A549 (cell line): Measurements from ENCODE around the gene FBXO10. TPM values are rescaled to one million over a fixed set of nuclear protein-coding genes. Genes with fewer than 3 reads are reported as not detected.

ENCODE experiments used
- ATAC-seq, 2 experiments: fragments of 200-7000 bp in 1 of 2; fragments of >200 bp in 1 of 2; cut with Nextera tagmentation in 1 of 2; cut with Tn5 transposase in 1 of 2; 3 replicates each; pipeline versions ENCODE4 v1.8.0 to v1.9.1; 2018 to 2020; ENCODE audit warnings: mild to moderate bottlenecking in 1 of 2, moderate library complexity in 1 of 2
- CTCF ChIA-PET: fragments of 300-600 bp; sonication (Branson Sonifier 250); formaldehyde crosslinking; extraction: SDS; loops from one replicate; lab custom pipeline; 2021; ENCODE audit warnings: antibody characterized with exemption, inconsistent platforms; lab: Yijun Ruan, JAX
- POLR2A ChIA-PET: fragments of 350-600 bp; formaldehyde crosslinking; extraction: SDS; loops from one replicate; lab custom pipeline; 2021; ENCODE audit warnings: antibody characterized with exemption, inconsistent platforms; lab: Yijun Ruan, JAX
- DNase-seq, 2 experiments: peaks; one replicate each; pipeline versions ENCODE4 v3.0.0 to v3.0.0-alpha.2; 2011 to 2016; ENCODE audit warnings: low read depth in 1 of 2, low spot score in 1 of 2
- FAIRE-seq: peaks from 2 replicates; lab custom pipeline; 2011; peaks lifted over from hg19 to GRCh38; lab: Jason Lieb, UNC
- H3K27ac ChIP-seq, 2 experiments: fragments of >200 bp; sonication (Bioruptor Twin); formaldehyde crosslinking; 3 replicates each; pipeline ENCODE4 v1.5.1; 2016 to 2017
- H3K4me1 ChIP-seq: fragments of >200 bp; sonication (Bioruptor Twin); formaldehyde crosslinking; 3 replicates; pipeline ENCODE4 v1.6.1; 2016
- H3K4me2 ChIP-seq: fragments of >200 bp; sonication (Bioruptor Twin); formaldehyde crosslinking; 3 replicates; pipeline ENCODE4 v1.6.1; 2016
- H3K4me3 ChIP-seq: fragments of >200 bp; sonication (Bioruptor Twin); formaldehyde crosslinking; 3 replicates; pipeline ENCODE4 v1.5.1; 2016
- H3K9me3 ChIP-seq: fragments of >200 bp; sonication (Bioruptor Twin); formaldehyde crosslinking; 3 replicates; pipeline ENCODE4 v1.6.1; 2016
- CBX2 ChIP-seq: fragments of 200-600 bp; sonication (generic); IDR thresholded peaks from 2 replicates; pipeline ENCODE4 v1.6.1; 2016; ENCODE audit warnings: low read depth, mild to moderate bottlenecking, borderline replicate concordance
- CBX8 ChIP-seq: fragments of 200-600 bp; sonication (generic); IDR thresholded peaks from 2 replicates; pipeline ENCODE4 v1.6.1; 2016
- CHD4 ChIP-seq: fragments of 200-600 bp; sonication (generic); IDR thresholded peaks from 2 replicates; pipeline ENCODE4 v1.6.1; 2016; ENCODE audit warnings: antibody characterized with exemption, mild to moderate bottlenecking, borderline replicate concordance
- EHMT2 ChIP-seq: fragments of 200-600 bp; sonication (generic); IDR thresholded peaks from 2 replicates; pipeline ENCODE4 v1.6.1; 2016; ENCODE audit warnings: antibody characterized with exemption, low read depth, mild to moderate bottlenecking, moderate library complexity
- ESRRA ChIP-seq: fragments of 150-350 bp; IDR thresholded peaks from 2 replicates; pipeline ENCODE4 v1.6.1; 2014; ENCODE audit warnings: mild to moderate bottlenecking, low read length, borderline replicate concordance
- FOSL2 ChIP-seq, 2 experiments: fragments of 450-650 bp in 1 of 2; fragments of >200 bp in 1 of 2; sonication (Bioruptor Twin) in 1 of 2; formaldehyde crosslinking; IDR thresholded peaks; 2 replicates each; pipeline versions ENCODE4 v1.5.0 to v1.6.1; 2016 to 2020; ENCODE audit warnings: mild to moderate bottlenecking in 1 of 2, moderate library complexity in 1 of 2
- FOXS1 ChIP-seq: fragments of 250-450 bp; sonication (Bioruptor Pico); IDR thresholded peaks from 2 replicates; pipeline ENCODE4 v1.5.0; 2020; ENCODE audit warnings: mild to moderate bottlenecking, moderate library complexity
- HOXB5 ChIP-seq: fragments of 250-450 bp; sonication (Bioruptor Pico); IDR thresholded peaks from 2 replicates; pipeline ENCODE4 v1.5.0; 2020; ENCODE audit warnings: mild to moderate bottlenecking, moderate library complexity
- JUNB ChIP-seq: fragments of >200 bp; sonication (Bioruptor Twin); formaldehyde crosslinking; IDR thresholded peaks from 2 replicates; pipeline ENCODE4 v1.6.1; 2016
- MYC ChIP-seq: IDR thresholded peaks from 2 replicates; pipeline ENCODE4 v1.6.1; 2012; ENCODE audit warnings: mild to moderate bottlenecking, inconsistent platforms, low read length, improper control_type of control experiment, borderline replicate concordance
- NPAS2 ChIP-seq: fragments of 250-450 bp; sonication (Bioruptor Pico); IDR thresholded peaks from 2 replicates; pipeline ENCODE4 v1.8.0; 2022; ENCODE audit warnings: mild to moderate bottlenecking, moderate library complexity, borderline replicate concordance
- PHF8 ChIP-seq: fragments of 200-600 bp; sonication (generic); IDR thresholded peaks from 2 replicates; pipeline ENCODE4 v1.6.1; 2016; ENCODE audit warnings: low read depth, mild to moderate bottlenecking, antibody characterized with exemption, moderate library complexity, borderline replicate concordance
- POLR2A ChIP-seq: IDR thresholded peaks from 2 replicates; pipeline ENCODE4 v1.6.1; 2012; ENCODE audit warnings: mild to moderate bottlenecking, low read length
- POLR2AphosphoS2 ChIP-seq: conservative IDR thresholded peaks from 2 replicates; pipeline ENCODE4 v1.6.1; 2012; ENCODE audit warnings: low read length, improper control_type of control experiment, inconsistent platforms
- RARB ChIP-seq: fragments of 250-450 bp; sonication (Bioruptor Pico); IDR thresholded peaks from 2 replicates; pipeline ENCODE4 v1.8.0; 2021; ENCODE audit warnings: mild to moderate bottlenecking, moderate library complexity
- RCOR1 ChIP-seq: fragments of 150-350 bp; IDR thresholded peaks from 2 replicates; pipeline ENCODE4 v1.6.1; 2014; ENCODE audit warnings: antibody characterized with exemption, low read length, low read depth
- RFX5 ChIP-seq: fragments of 450-650 bp; IDR thresholded peaks from 2 replicates; pipeline ENCODE4 v1.7.1; 2014; ENCODE audit warnings: antibody characterized with exemption, mild to moderate bottlenecking, moderate library complexity
- RNF2 ChIP-seq: fragments of 200-600 bp; sonication (generic); IDR thresholded peaks from 2 replicates; pipeline ENCODE4 v1.6.1; 2016; ENCODE audit warnings: low read depth, mild to moderate bottlenecking, antibody characterized with exemption, moderate library complexity, borderline replicate concordance
- SMC3 ChIP-seq: fragments of >200 bp; sonication (Bioruptor Twin); formaldehyde crosslinking; IDR thresholded peaks from 3 replicates; pipeline ENCODE4 v1.6.1; 2018; ENCODE audit warnings: inconsistent platforms
- SREBF2 ChIP-seq: fragments of 450-650 bp; IDR thresholded peaks from 2 replicates; pipeline ENCODE4 v1.6.1; 2014; ENCODE audit warnings: mild to moderate bottlenecking, moderate library complexity
- TFCP2L1 ChIP-seq: fragments of 250-450 bp; sonication (Bioruptor Pico); IDR thresholded peaks from 2 replicates; pipeline ENCODE4 v1.5.0; 2021; ENCODE audit warnings: mild to moderate bottlenecking
- TP53 ChIP-seq: fragments of 250-450 bp; sonication (Bioruptor Pico); IDR thresholded peaks from 2 replicates; pipeline ENCODE4 v1.5.0; 2021; ENCODE audit warnings: mild to moderate bottlenecking, moderate library complexity
- ZFP36 ChIP-seq: fragments of 450-650 bp; IDR thresholded peaks from 2 replicates; pipeline ENCODE4 v1.6.1; 2014; ENCODE audit warnings: borderline replicate concordance; ENCODE audit not compliant: partially characterized antibody
- ZNF302 ChIP-seq: fragments of 250-450 bp; sonication (Bioruptor Pico); IDR thresholded peaks from 2 replicates; pipeline ENCODE4 v1.9.0; 2021; ENCODE audit warnings: inconsistent platforms, mild to moderate bottlenecking, moderate library complexity
- ZSCAN20 ChIP-seq: fragments of 250-450 bp; sonication (Bioruptor Pico); IDR thresholded peaks from 2 replicates; pipeline ENCODE4 v1.8.0; 2022; ENCODE audit warnings: mild to moderate bottlenecking, moderate library complexity
- WGBS: methylation state at CpG from one replicate; pipeline ENCODE4 v1.1.6; 2017; ENCODE audit errors: missing lambda C conversion rate; 5-methylcytosine and 5-hydroxymethylcytosine counted together
- polyA minus RNA-seq: library from RNA; depleted of rRNA, polyadenylated mRNA; stranded (reverse); fragments of >200 nt; gene quantifications from 2 replicates; pipeline ENCODE4 v1.2.3, GENCODE V29; 2011; rRNA and poly(A)+ RNA removed
- polyA plus RNA-seq, 4 experiments: library from polyadenylated mRNA; depleted of rRNA in 3 of 4; stranded (reverse); fragments of >200 nt; fragmentation: RNase III in 1 of 4; extraction: RNeasy Plus Mini Kit Qiagen cat#74134 plus additional on column Dnase treatment in 1 of 4; gene quantifications; 2 replicates in 3 of 4; 3 replicates in 1 of 4; pipeline ENCODE4 v1.2.3, GENCODE V29; 2011 to 2017
- TF ChIP-seq, protein P1 (sequence below): IDR thresholded peaks from 2 replicates; pipeline ENCODE4 v1.6.1; 2012
- TF ChIP-seq, protein P2 (sequence below): fragments of >200 bp; sonication (Bioruptor Twin); formaldehyde crosslinking; IDR thresholded peaks from 3 replicates; pipeline ENCODE4 v1.5.1; 2016
- TF ChIP-seq, protein P3 (sequence below): fragments of 150-350 bp; IDR thresholded peaks from 2 replicates; pipeline ENCODE4 v1.6.1; 2014; ENCODE audit warnings: low read depth, mild to moderate bottlenecking, low read length
- TF ChIP-seq, protein P4 (sequence below): fragments of 250-450 bp; sonication (Bioruptor Pico); IDR thresholded peaks from 2 replicates; pipeline ENCODE4 v1.5.0; 2021; ENCODE audit warnings: mild to moderate bottlenecking, moderate library complexity, borderline replicate concordance

Gene FBXO10, protein sequence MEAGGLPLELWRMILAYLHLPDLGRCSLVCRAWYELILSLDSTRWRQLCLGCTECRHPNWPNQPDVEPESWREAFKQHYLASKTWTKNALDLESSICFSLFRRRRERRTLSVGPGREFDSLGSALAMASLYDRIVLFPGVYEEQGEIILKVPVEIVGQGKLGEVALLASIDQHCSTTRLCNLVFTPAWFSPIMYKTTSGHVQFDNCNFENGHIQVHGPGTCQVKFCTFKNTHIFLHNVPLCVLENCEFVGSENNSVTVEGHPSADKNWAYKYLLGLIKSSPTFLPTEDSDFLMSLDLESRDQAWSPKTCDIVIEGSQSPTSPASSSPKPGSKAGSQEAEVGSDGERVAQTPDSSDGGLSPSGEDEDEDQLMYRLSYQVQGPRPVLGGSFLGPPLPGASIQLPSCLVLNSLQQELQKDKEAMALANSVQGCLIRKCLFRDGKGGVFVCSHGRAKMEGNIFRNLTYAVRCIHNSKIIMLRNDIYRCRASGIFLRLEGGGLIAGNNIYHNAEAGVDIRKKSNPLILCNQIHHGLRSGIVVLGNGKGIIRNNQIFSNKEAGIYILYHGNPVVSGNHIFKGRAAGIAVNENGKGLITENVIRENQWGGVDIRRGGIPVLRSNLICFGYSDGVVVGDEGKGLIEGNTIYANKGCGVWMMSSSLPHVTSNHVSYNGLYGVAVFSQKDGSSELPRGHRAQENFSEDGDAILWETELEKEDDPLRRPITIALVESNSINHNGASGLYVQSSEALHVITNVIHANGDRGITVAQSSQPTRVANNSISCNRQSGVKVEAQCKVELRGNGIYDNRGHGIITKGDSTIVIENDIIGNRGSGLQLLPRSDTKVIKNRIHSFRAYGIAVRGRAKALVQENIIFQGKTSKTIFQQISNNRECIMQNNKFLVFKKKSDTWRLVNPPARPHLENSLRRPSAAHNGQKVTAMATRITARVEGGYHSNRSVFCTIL
- polyA plus RNA-seq (2011; rRNA removed) (5.3 and 5.7 TPM in 2 replicates), polyA plus RNA-seq (2017; fragmentation: RNase III; extraction: RNeasy Plus Mini Kit Qiagen cat#74134 plus additional on column Dnase treatment) (4.6 to 5.0 TPM (median 4.8 TPM) in 3 replicates), polyA minus RNA-seq (10.5 and 11.4 TPM in 2 replicates)
- polyA plus RNA-seq (2012; cell fraction: cytosol; rRNA removed) = 4.0 and 5.1 TPM in 2 replicates
- polyA plus RNA-seq (2012; cell fraction: nucleus; rRNA removed) = 9.7 and 10.2 TPM in 2 replicates

DNA sequence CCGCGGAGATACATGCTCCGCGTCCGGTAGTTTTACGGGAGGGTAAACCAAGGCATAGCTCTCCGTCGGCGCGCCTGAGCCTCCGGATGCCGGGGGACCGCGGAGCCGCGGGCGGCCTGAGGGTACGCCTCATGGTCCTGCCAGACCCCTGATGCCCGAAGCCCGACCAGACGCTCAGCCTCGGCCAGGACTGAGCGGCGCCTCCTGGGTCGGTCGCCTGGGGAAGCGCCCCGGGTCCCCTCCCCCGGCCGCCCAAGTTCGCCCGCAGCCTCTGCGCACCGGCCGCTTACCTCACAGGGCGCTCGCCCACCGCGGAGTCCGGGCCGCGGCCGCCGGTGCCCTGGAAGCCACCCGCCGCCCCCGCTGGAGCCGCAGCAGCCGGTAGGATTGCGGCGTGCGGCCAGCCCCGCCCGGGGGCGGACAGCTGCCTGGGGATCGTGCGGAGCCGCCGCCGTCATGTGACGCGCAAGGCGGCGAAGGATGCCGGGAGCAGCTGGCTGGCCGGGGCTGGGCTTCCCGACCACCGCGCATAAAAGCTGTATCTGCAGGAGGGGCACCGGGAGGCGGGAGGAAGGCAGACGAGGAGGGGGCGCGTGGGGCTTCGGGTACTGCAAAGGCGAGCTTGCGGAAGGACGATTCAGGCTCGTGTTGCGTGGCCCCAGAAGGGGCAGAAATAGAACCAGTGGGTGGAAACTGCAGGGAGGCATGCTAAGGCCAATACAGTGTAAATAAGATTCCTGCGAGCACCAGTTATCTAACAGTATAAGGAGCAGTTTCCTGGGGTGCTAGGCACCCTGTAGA is at the start of gene FBXO10:
Gene FBXO10, minus strand, starts transcription at position 460 of the 801 bp plus-strand sequence. CDS start 34,612 bp downstream, outside the sequence.
- POLR2A ChIA-PET = interaction anchor here (1.1 to 2.8 kb wide), 4 partner anchors 10 to 111 kb away, joined by 3 to 24 read pairs (median 4); partner anchors contain the start of genes TOMM5 and ZBTB5
- Histone ChIP-seq H3K4me3 (peak within 1 kb of the TSS; percentile 86), H3K27ac (peak within 1 kb of the TSS; percentile 90 to 98), H3K4me2 (peak within 1 kb of the TSS; percentile 95), H3K4me1 (peaks cover 13% of the 10 kb centered on the region; the same call in 2 of the 3 replicates), H3K9me3 (no peaks in the 10 kb centered on the region)
- peak; percentile 30 to 69 for DNase-seq
- CTCF ChIA-PET = interaction anchor here (0.6 to 1.9 kb wide), 9 partner anchors 13 to 241 kb away, joined by 3 to 8 read pairs (median 5); partner anchors contain the start of gene TOMM5
- 2% methylated on average over 33 of the region's 81 CpGs for WGBS
- ATAC-seq = peak; percentile 92
- no peak for FAIRE-seq
- TF ChIP-seq PHF8 (peak; percentile 37; the same call in 1 of the 2 replicates), FOSL2 (IDR thresholded peaks at IDR 0.05) (no peak), FOSL2 (CRISPR knock-in tag; IDR thresholded peaks at IDR 0.05) (no peak), SMC3 (no peak), RARB (CRISPR knock-in tag) (no peak), EHMT2 (no peak), JUNB (no peak), CBX8 (no peak), ZNF302 (CRISPR knock-in tag) (no peak), POLR2A (peak; percentile 49), TP53 (CRISPR knock-in tag) (no peak), TFCP2L1 (no peak), POLR2AphosphoS2 (no peak), RNF2 (no peak), HOXB5 (CRISPR knock-in tag) (0 out of 2 replicates have a peak, but pooled peaks have one; percentile 46), CBX2 (no peak), ZSCAN20 (CRISPR knock-in tag) (no peak), SREBF2 (no peak), NPAS2 (CRISPR knock-in tag) (no peak), MYC (no peak), RCOR1 (no peak), ZFP36 (no peak), FOXS1 (no peak), CHD4 (no peak), ESRRA (no peak), RFX5 (no peak)
- TF ChIP-seq, protein P1, sequence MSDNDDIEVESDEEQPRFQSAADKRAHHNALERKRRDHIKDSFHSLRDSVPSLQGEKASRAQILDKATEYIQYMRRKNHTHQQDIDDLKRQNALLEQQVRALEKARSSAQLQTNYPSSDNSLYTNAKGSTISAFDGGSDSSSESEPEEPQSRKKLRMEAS = peak; percentile 74
- TF ChIP-seq, protein P2, sequence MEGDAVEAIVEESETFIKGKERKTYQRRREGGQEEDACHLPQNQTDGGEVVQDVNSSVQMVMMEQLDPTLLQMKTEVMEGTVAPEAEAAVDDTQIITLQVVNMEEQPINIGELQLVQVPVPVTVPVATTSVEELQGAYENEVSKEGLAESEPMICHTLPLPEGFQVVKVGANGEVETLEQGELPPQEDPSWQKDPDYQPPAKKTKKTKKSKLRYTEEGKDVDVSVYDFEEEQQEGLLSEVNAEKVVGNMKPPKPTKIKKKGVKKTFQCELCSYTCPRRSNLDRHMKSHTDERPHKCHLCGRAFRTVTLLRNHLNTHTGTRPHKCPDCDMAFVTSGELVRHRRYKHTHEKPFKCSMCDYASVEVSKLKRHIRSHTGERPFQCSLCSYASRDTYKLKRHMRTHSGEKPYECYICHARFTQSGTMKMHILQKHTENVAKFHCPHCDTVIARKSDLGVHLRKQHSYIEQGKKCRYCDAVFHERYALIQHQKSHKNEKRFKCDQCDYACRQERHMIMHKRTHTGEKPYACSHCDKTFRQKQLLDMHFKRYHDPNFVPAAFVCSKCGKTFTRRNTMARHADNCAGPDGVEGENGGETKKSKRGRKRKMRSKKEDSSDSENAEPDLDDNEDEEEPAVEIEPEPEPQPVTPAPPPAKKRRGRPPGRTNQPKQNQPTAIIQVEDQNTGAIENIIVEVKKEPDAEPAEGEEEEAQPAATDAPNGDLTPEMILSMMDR = no peak
- TF ChIP-seq, protein P3, sequence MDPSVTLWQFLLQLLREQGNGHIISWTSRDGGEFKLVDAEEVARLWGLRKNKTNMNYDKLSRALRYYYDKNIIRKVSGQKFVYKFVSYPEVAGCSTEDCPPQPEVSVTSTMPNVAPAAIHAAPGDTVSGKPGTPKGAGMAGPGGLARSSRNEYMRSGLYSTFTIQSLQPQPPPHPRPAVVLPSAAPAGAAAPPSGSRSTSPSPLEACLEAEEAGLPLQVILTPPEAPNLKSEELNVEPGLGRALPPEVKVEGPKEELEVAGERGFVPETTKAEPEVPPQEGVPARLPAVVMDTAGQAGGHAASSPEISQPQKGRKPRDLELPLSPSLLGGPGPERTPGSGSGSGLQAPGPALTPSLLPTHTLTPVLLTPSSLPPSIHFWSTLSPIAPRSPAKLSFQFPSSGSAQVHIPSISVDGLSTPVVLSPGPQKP = no peak
- TF ChIP-seq, protein P4, sequence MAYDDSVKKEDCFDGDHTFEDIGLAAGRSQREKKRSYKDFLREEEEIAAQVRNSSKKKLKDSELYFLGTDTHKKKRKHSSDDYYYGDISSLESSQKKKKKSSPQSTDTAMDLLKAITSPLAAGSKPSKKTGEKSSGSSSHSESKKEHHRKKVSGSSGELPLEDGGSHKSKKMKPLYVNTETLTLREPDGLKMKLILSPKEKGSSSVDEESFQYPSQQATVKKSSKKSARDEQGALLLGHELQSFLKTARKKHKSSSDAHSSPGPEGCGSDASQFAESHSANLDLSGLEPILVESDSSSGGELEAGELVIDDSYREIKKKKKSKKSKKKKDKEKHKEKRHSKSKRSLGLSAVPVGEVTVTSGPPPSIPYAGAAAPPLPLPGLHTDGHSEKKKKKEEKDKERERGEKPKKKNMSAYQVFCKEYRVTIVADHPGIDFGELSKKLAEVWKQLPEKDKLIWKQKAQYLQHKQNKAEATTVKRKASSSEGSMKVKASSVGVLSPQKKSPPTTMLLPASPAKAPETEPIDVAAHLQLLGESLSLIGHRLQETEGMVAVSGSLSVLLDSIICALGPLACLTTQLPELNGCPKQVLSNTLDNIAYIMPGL (CRISPR knock-in tag) = no peak
